ENCODE data around the gene ERI3. TPM values are rescaled to one million over a fixed set of nuclear protein-coding genes. Genes with fewer than 3 reads are reported as not detected.
"Not testable (repeated sequence)": the region's sequence is repeated elsewhere in the genome, so short reads cannot be mapped to it uniquely, and the experiment has no call there.

The ERI3 gene
- total RNA-seq, 2 donors from 2014 or later = 71.9 to 92.1 TPM

DNA sequence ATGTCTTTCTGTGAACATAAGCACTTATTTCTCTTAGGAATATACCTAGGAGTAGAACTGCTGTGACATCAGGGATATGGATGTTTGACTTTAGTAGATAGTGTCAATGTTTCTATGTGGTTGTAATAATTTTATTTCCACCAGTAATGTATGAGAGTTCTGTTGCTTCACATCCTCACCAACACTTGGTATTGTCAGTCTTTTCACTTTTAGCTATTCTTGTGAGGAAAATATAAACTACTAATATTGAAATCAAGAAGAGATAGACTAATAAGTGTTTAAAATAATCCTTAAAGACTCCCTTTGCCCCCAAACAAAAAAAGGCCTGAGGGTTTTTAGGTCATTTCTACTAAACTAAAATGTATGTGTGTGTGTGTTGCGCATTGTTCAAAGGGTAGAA is 144.5 kb downstream of the ERI3 start:
- Histone ChIP-seq H3K27me3 (ENCODE audit: control insufficient read depth, insufficient read depth, low read length, poor library complexity, severe bottlenecking) (peaks cover 13% of the 10 kb centered on the region), H3K9ac (ENCODE audit: extremely low read depth, low read length, poor library complexity, severe bottlenecking) (no peak overlapping the region), H3K27ac (ENCODE audit: low read depth, low read length) (no peak overlapping the region), H3K9me3 (ENCODE audit: control insufficient read depth, low read length) (no peaks in the 10 kb centered on the region), H3K4me3 (ENCODE audit: low read length) (no peak overlapping the region), H3K4me1 (ENCODE audit: control insufficient read depth, insufficient read depth, low read length) (no peaks in the 10 kb centered on the region), H3K36me3 (ENCODE audit: control insufficient read depth, insufficient read depth, low read length) (peaks cover 12% of the 10 kb centered on the region)
- Mint-ChIP-seq H3K27me3 (ENCODE audit: insufficient read depth) (peaks cover 12% of the 10 kb centered on the region), H3K36me3 (ENCODE audit: low read depth) (peaks cover 7% of the 10 kb centered on the region), H3K27ac (no peak overlapping the region), H3K4me3 (no peak overlapping the region), H3K4me1 (peaks cover 7% of the 10 kb centered on the region), H3K9me3 (no peaks in the 10 kb centered on the region)
- no peak for DNase-seq
- TF ChIP-seq, protein P1, sequence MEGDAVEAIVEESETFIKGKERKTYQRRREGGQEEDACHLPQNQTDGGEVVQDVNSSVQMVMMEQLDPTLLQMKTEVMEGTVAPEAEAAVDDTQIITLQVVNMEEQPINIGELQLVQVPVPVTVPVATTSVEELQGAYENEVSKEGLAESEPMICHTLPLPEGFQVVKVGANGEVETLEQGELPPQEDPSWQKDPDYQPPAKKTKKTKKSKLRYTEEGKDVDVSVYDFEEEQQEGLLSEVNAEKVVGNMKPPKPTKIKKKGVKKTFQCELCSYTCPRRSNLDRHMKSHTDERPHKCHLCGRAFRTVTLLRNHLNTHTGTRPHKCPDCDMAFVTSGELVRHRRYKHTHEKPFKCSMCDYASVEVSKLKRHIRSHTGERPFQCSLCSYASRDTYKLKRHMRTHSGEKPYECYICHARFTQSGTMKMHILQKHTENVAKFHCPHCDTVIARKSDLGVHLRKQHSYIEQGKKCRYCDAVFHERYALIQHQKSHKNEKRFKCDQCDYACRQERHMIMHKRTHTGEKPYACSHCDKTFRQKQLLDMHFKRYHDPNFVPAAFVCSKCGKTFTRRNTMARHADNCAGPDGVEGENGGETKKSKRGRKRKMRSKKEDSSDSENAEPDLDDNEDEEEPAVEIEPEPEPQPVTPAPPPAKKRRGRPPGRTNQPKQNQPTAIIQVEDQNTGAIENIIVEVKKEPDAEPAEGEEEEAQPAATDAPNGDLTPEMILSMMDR (conservative IDR thresholded peaks at IDR 0.05) = no peak
- WGBS, 2 experiments (ENCODE audit: insufficient coverage in 1 of 2, insufficient read length in 1 of 2) = 100% methylated on average over 1 of the region's 1 CpG; no CpG with 5 or more reads in 1 of the 2 experiments

DNA sequence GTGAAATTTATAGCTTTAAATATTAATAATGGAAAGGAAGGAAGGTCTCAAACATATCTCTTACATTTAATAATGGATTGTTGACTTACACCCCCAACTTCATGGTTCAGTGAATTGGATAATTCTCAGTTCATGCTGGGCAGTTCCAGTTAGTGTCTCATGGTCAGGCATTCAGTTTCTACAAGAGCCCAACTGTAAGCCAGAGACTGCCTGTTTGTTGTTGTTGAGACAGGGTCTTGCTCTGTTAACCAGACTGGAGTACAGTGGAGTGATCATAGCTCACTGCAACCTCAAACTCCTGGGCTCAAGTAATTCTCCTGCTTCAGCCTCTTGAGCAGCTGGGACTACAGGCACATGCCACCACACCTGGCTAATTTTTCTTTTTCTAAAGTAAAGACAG is 146.8 kb downstream of the ERI3 start:
- Mint-ChIP-seq H3K9me3 (no peaks in the 10 kb centered on the region), H3K36me3 (ENCODE audit: low read depth) (no peaks in the 10 kb centered on the region), H3K27ac (no peak overlapping the region), H3K4me3 (no peak overlapping the region), H3K27me3 (ENCODE audit: insufficient read depth) (peaks cover 16% of the 10 kb centered on the region), H3K4me1 (no peaks in the 10 kb centered on the region)
- TF ChIP-seq, protein P1 (conservative IDR thresholded peaks at IDR 0.05) = no peak
- Histone ChIP-seq H3K4me1 (ENCODE audit: control insufficient read depth, insufficient read depth, low read length) (no peaks in the 10 kb centered on the region), H3K9ac (ENCODE audit: extremely low read depth, low read length, poor library complexity, severe bottlenecking) (no peak overlapping the region), H3K36me3 (ENCODE audit: control insufficient read depth, insufficient read depth, low read length) (no peaks in the 10 kb centered on the region), H3K27ac (ENCODE audit: low read depth, low read length) (no peak overlapping the region), H3K27me3 (ENCODE audit: control insufficient read depth, insufficient read depth, low read length, poor library complexity, severe bottlenecking) (peaks cover 13% of the 10 kb centered on the region), H3K4me3 (ENCODE audit: low read length) (no peak overlapping the region), H3K9me3 (ENCODE audit: control insufficient read depth, low read length) (no peaks in the 10 kb centered on the region)
- no peak for DNase-seq

DNA sequence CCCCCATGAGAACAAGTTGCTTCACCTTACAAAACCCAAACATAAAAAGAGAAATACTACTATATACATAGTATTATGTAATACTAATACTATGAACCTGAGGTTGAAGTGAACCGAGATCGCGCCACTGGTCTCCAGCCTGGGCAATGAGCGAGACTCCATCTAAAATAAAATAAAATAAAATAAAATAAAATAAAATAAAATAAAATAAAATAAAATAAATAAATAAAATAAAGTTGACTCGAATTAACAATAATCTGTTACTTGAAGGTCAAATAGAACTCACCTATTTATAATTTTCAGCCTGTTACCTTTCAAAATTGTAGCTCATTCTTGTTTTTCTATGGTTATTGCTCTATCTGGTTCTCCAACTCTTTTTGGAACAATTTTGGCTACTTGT is 148.5 kb downstream of the ERI3 start:
- H3K36me3 Mint-ChIP-seq (ENCODE audit: low read depth); H3K9me3 ChIP-seq (ENCODE audit: control insufficient read depth, low read length); H3K36me3 ChIP-seq (ENCODE audit: control insufficient read depth, insufficient read depth, low read length); H3K27ac Mint-ChIP-seq; H3K4me1 Mint-ChIP-seq; DNase-seq; H3K4me3 Mint-ChIP-seq; H3K4me3 ChIP-seq (ENCODE audit: low read length); H3K4me1 ChIP-seq (ENCODE audit: control insufficient read depth, insufficient read depth, low read length); H3K27ac ChIP-seq (ENCODE audit: low read depth, low read length); H3K9me3 Mint-ChIP-seq; H3K9ac ChIP-seq (ENCODE audit: extremely low read depth, low read length, poor library complexity, severe bottlenecking): not testable (repeated sequence)
- peaks cover 13% of the 10 kb centered on the region for H3K27me3 ChIP-seq (ENCODE audit: control insufficient read depth, insufficient read depth, low read length, poor library complexity, severe bottlenecking)
- peaks cover 17% of the 10 kb centered on the region for H3K27me3 Mint-ChIP-seq (ENCODE audit: insufficient read depth)
- 92% methylated on average over 1 of the region's 5 CpGs; no CpG with 5 or more reads in 1 of the 2 experiments for WGBS, 2 experiments (ENCODE audit: insufficient coverage in 1 of 2, insufficient read length in 1 of 2)

DNA sequence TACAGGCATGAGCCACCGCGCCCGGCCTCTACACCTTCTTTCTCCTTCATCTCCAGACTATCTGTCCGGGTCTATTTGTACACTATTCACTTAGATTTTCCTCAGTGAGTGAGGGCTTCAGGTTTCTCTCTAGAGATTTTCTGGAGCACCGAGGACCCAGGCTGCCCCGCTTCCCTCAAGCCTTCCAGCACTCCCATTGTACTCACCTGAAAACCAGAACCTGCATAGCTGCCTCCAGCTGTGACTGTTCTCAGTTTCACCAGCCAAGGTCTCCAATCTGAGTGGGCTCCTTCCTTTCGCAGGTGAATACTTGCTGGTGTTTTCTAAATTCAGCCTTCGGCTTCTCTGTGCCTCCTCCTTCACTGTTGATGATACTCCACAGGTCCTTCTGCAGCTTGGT is 154.7 kb downstream of the ERI3 start:
- no peak for DNase-seq
- no peak overlapping the region for H3K27ac ChIP-seq (ENCODE audit: low read depth, low read length)
- no peaks in the 10 kb centered on the region for H3K4me1 ChIP-seq (ENCODE audit: control insufficient read depth, insufficient read depth, low read length)
- TF ChIP-seq, protein P1 (conservative IDR thresholded peaks at IDR 0.05) = no peak
- Mint-ChIP-seq H3K4me3 (no peak overlapping the region), H3K9me3 (no peaks in the 10 kb centered on the region), H3K4me1 (no peaks in the 10 kb centered on the region), H3K36me3 (ENCODE audit: low read depth) (no peaks in the 10 kb centered on the region), H3K27me3 (ENCODE audit: insufficient read depth) (peaks cover 5% of the 10 kb centered on the region), H3K27ac (no peak overlapping the region)
- no peaks in the 10 kb centered on the region for H3K36me3 ChIP-seq (ENCODE audit: control insufficient read depth, insufficient read depth, low read length)
- 87 to 100% methylated on average over 4 to 8 of the region's 8 CpGs for WGBS, 2 experiments (ENCODE audit: insufficient coverage in 1 of 2, insufficient read length in 1 of 2)
- H3K27me3 ChIP-seq (ENCODE audit: control insufficient read depth, insufficient read depth, low read length, poor library complexity, severe bottlenecking) = no peaks in the 10 kb centered on the region
- H3K9me3 ChIP-seq (ENCODE audit: control insufficient read depth, low read length) = no peaks in the 10 kb centered on the region
- no peak overlapping the region for H3K9ac ChIP-seq (ENCODE audit: extremely low read depth, low read length, poor library complexity, severe bottlenecking)
- H3K4me3 ChIP-seq (ENCODE audit: low read length) = no peak overlapping the region

Measured in endodermal cell (in vitro differentiated cells).